B cell (primary cell): ENCODE data around the gene GIPC3. TPM values are rescaled to one million over a fixed set of nuclear protein-coding genes. Genes with fewer than 3 reads are reported as not detected.

Experiments
- ATAC-seq: fragments of 200-7000 bp; cut with Tn5 transposase; one replicate; pipeline ENCODE4 v1.10.0; 2021; ENCODE audit warnings: low read depth, mild to moderate bottlenecking, moderate number of reproducible peaks, moderate library complexity
- CTCF ChIA-PET: fragments of 350-600 bp; sonication (Branson Sonifier 250); formaldehyde crosslinking; loops from one replicate; lab custom pipeline; 2021; ENCODE audit warnings: antibody characterized with exemption, inconsistent platforms; lab: Charles Lee
- POLR2A ChIA-PET: fragments of 350-600 bp; sonication (Branson Sonifier 250); formaldehyde crosslinking; loops from one replicate; lab custom pipeline; 2021; ENCODE audit warnings: antibody characterized with exemption; lab: Charles Lee
- DNase-seq: peaks from one replicate; pipeline ENCODE4 v3.0.0; 2013
- H2AFZ ChIP-seq: 2 replicates; pipeline ENCODE4 v1.6.1; 2012; ENCODE audit warnings: mild to moderate bottlenecking, low read depth, low read length; ENCODE audit not compliant: insufficient read depth, poor library complexity, severe bottlenecking
- H3K27ac ChIP-seq, 2 donors: 1 replicate in 1 of 2; 2 replicates in 1 of 2; pipeline ENCODE4 v1.5.1; 2012 to 2013; ENCODE audit warnings: low read length in 2 of 2, mild to moderate bottlenecking in 2 of 2, moderate library complexity in 1 of 2
- H3K27me3 ChIP-seq, 4 experiments: fragments of 200-600 bp in 1 of 4; sonication (generic) in 1 of 4; replicated peaks in 1 of 4; 1 replicate in 2 of 4; 2 replicates in 2 of 4; pipeline versions ENCODE4 v1.6.1 to v1.7.0; 2013 to 2016; ENCODE audit warnings: low read length in 3 of 4, mild to moderate bottlenecking in 2 of 4, mixed read lengths in 1 of 4, moderate library complexity in 1 of 4; ENCODE audit not compliant: insufficient read depth in 4 of 4, control insufficient read depth in 3 of 4; ENCODE audit errors: control extremely low read depth in 1 of 4
- H3K36me3 ChIP-seq, 2 experiments: replicated peaks in 1 of 2; 1 replicate in 1 of 2; 2 replicates in 1 of 2; pipeline versions ENCODE4 v1.6.1 to v1.7.1; 2013; ENCODE audit warnings: low read length in 1 of 2; ENCODE audit not compliant: insufficient read depth in 2 of 2, control insufficient read depth in 1 of 2; ENCODE audit errors: control extremely low read depth in 1 of 2, extremely low read depth in 1 of 2
- H3K4me1 ChIP-seq, 2 donors: fragments of 200-600 bp in 1 of 2; sonication (generic) in 1 of 2; 1 replicate in 1 of 2; 2 replicates in 1 of 2; pipeline versions ENCODE4 v1.5.1 to v1.6.1; 2013 to 2017; ENCODE audit warnings: low read length in 2 of 2; ENCODE audit not compliant: control insufficient read depth in 2 of 2, insufficient read depth in 2 of 2
- H3K4me2 ChIP-seq: replicated peaks from 2 replicates; pipeline ENCODE3; 2012; ENCODE audit warnings: mild to moderate bottlenecking, low read depth, low read length; ENCODE audit not compliant: poor library complexity, severe bottlenecking
- H3K4me3 ChIP-seq, 5 experiments: fragments of 200-600 bp in 1 of 5; sonication (generic) in 1 of 5; 1 replicate in 3 of 5; 2 replicates in 2 of 5; pipeline versions ENCODE4 v1.5.1 to v1.7.0; 2011 to 2016; ENCODE audit warnings: low read length in 4 of 5, mild to moderate bottlenecking in 4 of 5, low read depth in 2 of 5, control low read depth in 1 of 5, moderate library complexity in 1 of 5; ENCODE audit not compliant: insufficient read depth in 1 of 5; ENCODE audit errors: control extremely low read depth in 1 of 5, extremely low read depth in 1 of 5
- H3K79me2 ChIP-seq: fragments of 200-600 bp; sonication (generic); one replicate; pipeline ENCODE4 v1.6.0; 2016; ENCODE audit warnings: low read length; ENCODE audit not compliant: control insufficient read depth, insufficient read depth
- H3K9ac ChIP-seq: fragments of 200-600 bp; sonication (generic); 2 replicates; pipeline ENCODE4 v1.6.1; 2017; ENCODE audit warnings: mild to moderate bottlenecking, low read length, moderate library complexity
- H3K9me3 ChIP-seq, 3 donors: one replicate each; pipeline versions ENCODE4 v1.6.1 to v1.7.1; 2013; ENCODE audit warnings: low read length in 2 of 3; ENCODE audit not compliant: control insufficient read depth in 2 of 3, insufficient read depth in 1 of 3; ENCODE audit errors: control extremely low read depth in 1 of 3
- H4K20me1 ChIP-seq: 2 replicates; pipeline ENCODE4 v1.6.0; 2012; ENCODE audit warnings: mild to moderate bottlenecking, low read length; ENCODE audit not compliant: insufficient read depth, control insufficient read depth, poor library complexity, severe bottlenecking
- H3K27ac Mint-ChIP-seq: one replicate; pipeline ENCODE4 v1.8.0; 2021; ENCODE audit warnings: mixed read lengths
- H3K27me3 Mint-ChIP-seq: one replicate; pipeline ENCODE4 v1.8.0; 2021; ENCODE audit warnings: mixed read lengths
- H3K4me1 Mint-ChIP-seq: one replicate; pipeline ENCODE4 v1.8.0; 2021; ENCODE audit warnings: mixed read lengths
- H3K4me3 Mint-ChIP-seq: one replicate; pipeline ENCODE4 v1.8.0; 2021; ENCODE audit warnings: mixed read lengths
- H3K9me3 Mint-ChIP-seq: one replicate; pipeline ENCODE4 v1.8.0; 2022; ENCODE audit warnings: mixed read lengths; ENCODE audit not compliant: insufficient read depth
- CTCF ChIP-seq: fragments of 200-600 bp; IDR thresholded peaks from one replicate; pipeline ENCODE4 v1.8.0; 2022; ENCODE audit warnings: antibody characterized with exemption, mild to moderate bottlenecking
- EZH2 ChIP-seq: IDR thresholded peaks from 2 replicates; pipeline ENCODE4 v1.6.1; 2012; ENCODE audit warnings: borderline replicate concordance, low read depth, mild to moderate bottlenecking, moderate library complexity, low read length; ENCODE audit not compliant: insufficient read depth, poor library complexity, severe bottlenecking
- WGBS: methylation state at CpG from one replicate; pipeline ENCODE4 v1.1.5; 2013; ENCODE audit warnings: missing lambda C conversion rate; ENCODE audit not compliant: insufficient coverage; 5-methylcytosine and 5-hydroxymethylcytosine counted together
- intact Hi-C: fragments of 100-400 bp; cut with micrococcal nuclease; formaldehyde crosslinking; loops from one replicate; pipeline ENCODE4 v1.10.0; 2022
- polyA plus RNA-seq: library from polyadenylated mRNA; depleted of rRNA; stranded (reverse); fragments of >200 nt; gene quantifications from 2 replicates; pipeline ENCODE4 v1.2.3, GENCODE V29; 2012
- total RNA-seq, 2 donors: library from RNA; stranded (reverse); fragments of 120-200 nt in 1 of 2; gene quantifications; 1 replicate in 1 of 2; 2 replicates in 1 of 2; pipeline versions ENCODE4 v1.2.3 to v1.2.4, GENCODE V29; 2013 to 2022

GIPC3 gene
- total and polyA plus RNA-seq, 2 donors (not counting 1 experiment from before 2014, with no cell fraction given), result 0.47 to 0.48 TPM

GRCh38 chr19:3634496-3635045 is 49.3 kb downstream of the GIPC3 start:
- TF ChIP-seq CTCF, result no peak
- TF ChIP-seq EZH2, result no peak
- no peaks in the 10 kb centered on the region for H3K79me2 ChIP-seq
- no peak overlapping the region for H3K4me3 ChIP-seq
- H2AFZ ChIP-seq, result no peak overlapping the region
- H3K4me3 Mint-ChIP-seq, result no peak overlapping the region
- no peak for DNase-seq
- no peak overlapping the region for H3K27ac ChIP-seq
- ATAC-seq, result no peak
- no peaks in the 10 kb centered on the region for H3K4me1 Mint-ChIP-seq
- H3K36me3 ChIP-seq, result peaks cover 0 to 4% of the 10 kb centered on the region in 2 experiments
- H3K27ac Mint-ChIP-seq, result peak overlapping the region; percentile 46
- ChIA-PET POLR2A (no interaction called here), CTCF (no interaction called here)
- no peaks in the 10 kb centered on the region for H3K9me3 Mint-ChIP-seq
- 92% methylated on average over 19 of the region's 19 CpGs for WGBS
- H4K20me1 ChIP-seq, result no peaks in the 10 kb centered on the region
- no peaks in the 10 kb centered on the region for H3K9me3 ChIP-seq
- intact Hi-C loops, result no loop called here
- no peak overlapping the region for H3K9ac ChIP-seq
- no peaks in the 10 kb centered on the region for H3K27me3 Mint-ChIP-seq
- no peak overlapping the region for H3K4me2 ChIP-seq
- H3K4me1 ChIP-seq, result no peaks in the 10 kb centered on the region
- H3K27me3 ChIP-seq, result no peaks in the 10 kb centered on the region

- Mint-ChIP-seq H3K27ac (no peak overlapping the region), H3K4me3 (no peak overlapping the region), H3K4me1 (no peaks in the 10 kb centered on the region), H3K9me3 (no peaks in the 10 kb centered on the region), H3K27me3 (no peaks in the 10 kb centered on the region)
- no peaks in the 10 kb centered on the region for H3K27me3 ChIP-seq
- POLR2A ChIA-PET, result no interaction called here
- ATAC-seq, result no peak
- H3K9me3 ChIP-seq, result no peaks in the 10 kb centered on the region
- no peak overlapping the region for H3K4me3 ChIP-seq
- 96% methylated on average over 20 of the region's 20 CpGs for WGBS
- no peak for TF ChIP-seq CTCF
- TF ChIP-seq EZH2, result no peak
- no peak overlapping the region for H3K4me2 ChIP-seq
- H3K79me2 ChIP-seq, result no peaks in the 10 kb centered on the region
- no peaks in the 10 kb centered on the region for H4K20me1 ChIP-seq
- DNase-seq, result no peak
- no peak overlapping the region for H3K27ac ChIP-seq
- no peaks in the 10 kb centered on the region for H3K4me1 ChIP-seq
- no peak overlapping the region for H2AFZ ChIP-seq
- H3K36me3 ChIP-seq, result peaks cover 0 to 8% of the 10 kb centered on the region in 2 experiments
- intact Hi-C loops, result no loop called here
- CTCF ChIA-PET, result no interaction called here
- H3K9ac ChIP-seq, result no peak overlapping the region
These were observed 51.2 kb downstream of the GIPC3 start for GRCh38 chr19:3636506-3636905.
